GM21825 (cell line): ENCODE data around the gene TGM5.

Experiments used
- ATAC-seq: cut with Tn5 transposase; IDR thresholded peaks from one replicate; pipeline ENCODE4 v1.9.1; 2021; ENCODE audit warnings: mild to moderate bottlenecking, moderate library complexity; ENCODE audit not compliant: unreplicated experiment

Gene TGM5

GRCh38 chr15:43219929-43220928, 46.5 kb downstream of the TGM5 start:
- ATAC-seq, result no peak

GRCh38 chr15:43218908-43219706, 47.6 kb downstream of the TGM5 start:
- no peak for ATAC-seq

DNA sequence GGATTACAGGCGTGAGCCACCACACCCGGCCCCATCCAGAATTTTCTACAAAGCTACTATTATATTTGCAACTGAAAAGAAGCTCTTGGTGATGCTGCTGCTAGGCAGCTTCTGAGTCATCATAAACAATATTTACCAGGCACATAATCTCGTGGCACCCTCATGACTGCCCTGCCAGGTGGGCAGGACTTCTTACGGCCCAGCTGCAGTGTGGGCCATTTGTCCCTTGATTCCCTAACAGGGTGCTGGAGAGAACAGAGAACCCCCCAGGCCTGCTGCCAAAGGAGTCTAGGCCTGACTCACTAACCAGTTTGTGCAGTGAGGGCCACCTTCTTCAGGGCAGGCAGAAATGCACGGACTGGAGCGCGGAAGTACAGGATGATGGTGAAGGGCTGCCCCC, 50.8 kb downstream of the TGM5 start:
- ATAC-seq, result no peak

- ATAC-seq, result no peak
Measured at GRCh38 chr15:43214592-43215295, 52.0 kb downstream of the TGM5 start.

GRCh38 chr15:43214169-43214568, 52.6 kb downstream of the TGM5 start:
- ATAC-seq, result no peak

GRCh38 chr15:43213466-43213865, 53.3 kb downstream of the TGM5 start:
- no peak for ATAC-seq

DNA sequence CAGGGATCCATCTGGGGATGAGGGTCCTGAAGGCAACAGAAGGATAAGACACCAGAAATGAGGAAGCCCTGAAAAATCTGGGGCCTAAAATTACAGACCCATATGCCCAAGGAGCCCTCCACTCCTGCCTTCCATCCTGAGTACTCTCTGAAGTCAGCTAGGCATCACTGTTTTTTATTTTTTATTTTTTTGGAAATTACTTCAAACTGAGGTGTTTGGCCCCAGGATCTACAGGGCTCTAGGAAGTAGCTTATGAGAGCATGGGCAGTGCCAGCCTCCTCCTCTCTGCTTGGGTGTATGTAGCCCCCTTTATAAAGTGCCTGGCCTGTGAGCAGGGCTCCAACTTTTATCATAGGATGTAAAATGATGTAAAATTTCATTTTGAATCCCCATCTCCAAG, 53.8 kb downstream of the TGM5 start:
- no peak for ATAC-seq

GRCh38 chr15:43212299-43212698, 54.4 kb downstream of the TGM5 start:
- no peak for ATAC-seq

DNA sequence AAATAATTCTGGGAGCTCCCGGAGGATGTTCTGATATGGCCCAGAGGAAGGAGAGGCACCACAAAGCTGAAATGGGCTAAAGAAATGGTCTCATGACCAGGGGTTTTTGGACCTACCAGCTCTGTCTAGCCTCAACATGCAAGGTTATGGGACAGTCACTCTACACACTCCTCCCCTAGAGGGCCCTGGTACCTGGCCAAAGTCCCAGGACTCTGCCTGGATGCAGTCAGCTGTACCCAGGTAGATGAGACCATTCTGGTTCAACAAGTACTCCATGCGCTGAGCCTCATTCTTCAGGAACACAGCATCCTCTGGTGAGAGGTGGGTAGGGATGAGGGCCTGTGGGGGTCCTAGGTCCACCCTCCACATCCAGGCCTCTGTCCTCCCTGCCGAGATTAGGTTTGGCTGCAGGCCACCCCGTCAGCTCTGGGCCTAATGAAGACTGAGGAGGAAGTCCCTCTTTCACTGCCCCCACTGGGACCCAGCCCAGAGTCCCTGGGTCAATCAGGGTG, 55.4 kb downstream of the TGM5 start:
- no peak for ATAC-seq

- ATAC-seq, result no peak
Measured at GRCh38 chr15:43210807-43211206, 55.9 kb downstream of the TGM5 start.

GRCh38 chr15:43210172-43210745, 56.5 kb downstream of the TGM5 start:
- ATAC-seq, result no peak

DNA sequence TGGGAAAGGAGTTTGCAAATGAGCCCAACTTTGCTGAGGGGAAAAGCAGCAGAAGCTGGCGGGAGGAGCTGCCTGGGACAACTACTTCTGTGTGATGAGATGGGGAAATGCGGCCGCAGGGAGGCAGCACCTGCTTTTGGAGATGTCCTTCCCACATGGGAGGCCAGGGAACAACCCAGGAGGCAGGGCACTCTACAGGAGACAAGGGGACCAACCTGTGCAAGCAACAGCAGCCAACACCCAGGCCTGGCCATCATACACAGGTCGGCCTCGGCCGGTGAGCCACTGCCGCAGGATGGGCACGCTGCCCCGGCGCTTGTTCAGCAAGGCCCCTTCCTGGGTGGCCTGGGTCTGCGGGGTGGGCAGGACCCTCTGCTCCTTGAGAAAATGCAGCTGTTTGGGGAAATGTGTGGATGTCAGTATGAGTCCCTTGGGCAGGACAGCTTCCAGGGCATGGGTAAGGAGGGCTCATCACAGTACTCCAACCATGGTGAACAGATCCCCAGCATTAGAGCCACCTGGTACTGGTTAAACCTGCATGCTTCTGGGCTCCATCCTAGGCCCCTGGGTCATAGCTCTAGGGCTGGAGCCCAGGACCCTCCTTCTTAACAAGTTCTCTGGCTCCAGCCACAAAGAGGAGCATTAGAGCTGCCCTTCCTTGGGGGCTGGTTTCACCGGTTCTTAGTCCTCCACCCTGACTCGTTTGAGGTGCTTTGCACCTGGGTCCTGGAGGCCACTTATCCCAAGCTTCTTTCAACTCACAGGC, 57.5 kb downstream of the TGM5 start:
- ATAC-seq, result no peak

GRCh38 chr15:43208052-43209002, 58.4 kb downstream of the TGM5 start:
- ATAC-seq, result no peak

- no peak for ATAC-seq
Measured at GRCh38 chr15:43207024-43207423, 59.7 kb downstream of the TGM5 start.

DNA sequence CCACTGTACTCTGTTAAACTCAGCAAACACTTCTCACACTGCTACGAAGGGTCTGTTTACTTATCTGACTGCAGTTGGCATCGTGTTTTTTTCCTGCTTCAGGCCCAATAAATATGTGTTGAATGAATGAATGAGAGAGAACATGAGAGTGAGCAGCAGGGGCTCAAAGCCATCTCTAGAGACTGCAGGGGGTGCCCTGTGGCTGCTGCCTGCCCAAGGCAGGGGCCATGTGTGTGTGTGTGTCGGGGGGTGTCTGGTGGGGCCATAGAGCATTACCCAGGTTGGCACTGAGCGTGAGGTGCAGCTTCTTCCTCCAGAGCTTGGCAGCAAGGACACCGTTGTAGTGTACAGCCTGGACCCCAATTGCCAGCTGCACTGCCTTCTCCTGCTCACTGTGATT, 60.7 kb downstream of the TGM5 start:
- no peak for ATAC-seq

DNA sequence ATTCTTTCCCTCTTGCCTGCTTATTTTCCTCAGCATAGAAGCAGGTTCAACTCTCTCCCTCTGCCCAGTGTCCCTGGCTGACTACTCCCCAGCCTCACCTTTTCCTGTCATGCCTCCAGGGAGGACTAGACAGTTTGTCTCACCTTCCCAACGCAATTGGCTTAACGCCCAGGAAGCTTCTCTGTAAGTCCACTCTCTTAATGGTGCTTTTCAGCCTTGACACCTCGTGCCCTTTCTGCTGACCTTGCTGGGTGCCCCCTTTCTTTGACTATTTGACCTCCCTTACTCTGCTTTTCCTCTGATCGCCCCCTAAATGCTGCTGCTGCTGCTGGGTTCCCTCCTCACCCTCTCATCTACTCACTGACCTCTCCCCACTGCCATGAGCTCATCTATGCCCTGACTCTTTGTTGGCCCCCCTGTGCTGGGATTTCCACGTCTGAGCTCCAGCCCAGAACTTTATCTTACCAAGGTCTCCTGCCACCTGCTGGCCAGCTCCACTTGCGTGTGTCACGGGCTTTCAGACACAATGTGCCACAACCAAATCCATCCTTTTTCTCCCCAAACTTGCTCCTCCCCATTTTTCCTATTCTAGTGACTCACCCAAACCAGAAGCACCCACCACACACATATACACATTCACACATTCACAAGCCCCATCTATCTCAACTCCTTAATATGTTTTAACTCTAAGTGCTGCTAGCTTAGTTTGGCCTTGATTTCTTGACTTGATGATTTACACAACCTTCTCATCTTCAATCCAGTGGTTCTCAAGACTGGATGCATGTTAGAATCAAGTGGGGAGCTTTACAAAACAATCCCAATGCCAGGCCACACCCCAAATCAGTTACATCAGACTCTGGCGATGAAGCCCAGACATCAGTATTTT, 62.5 kb downstream of the TGM5 start:
- no peak for ATAC-seq

DNA sequence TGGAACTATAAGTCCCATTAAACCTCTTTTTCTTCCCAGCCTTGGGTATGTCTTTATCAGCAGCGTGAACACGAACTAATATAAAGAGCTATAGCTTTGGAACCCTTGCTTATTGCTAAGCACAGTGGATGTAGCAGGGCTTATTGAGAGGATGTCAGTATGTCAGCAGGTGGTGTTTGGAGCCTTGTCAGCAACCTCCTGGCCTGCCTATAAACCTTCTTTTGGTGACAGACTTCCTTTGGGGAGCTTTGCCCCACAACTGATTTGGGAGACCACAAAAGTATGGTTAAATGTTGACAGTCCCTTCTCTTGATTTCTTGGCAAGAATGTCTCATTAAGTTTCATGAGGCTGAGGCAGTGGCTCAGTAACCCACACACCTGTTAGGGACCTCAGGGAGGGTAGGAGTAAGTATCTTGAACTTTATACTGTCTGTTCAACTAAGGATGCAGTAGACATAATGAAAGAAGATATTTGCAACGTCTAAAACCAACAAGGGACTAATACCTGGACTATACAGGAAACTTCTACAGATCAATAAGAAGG, 66.7 kb downstream of the TGM5 start:
- ATAC-seq, result no peak

GRCh38 chr15:43198992-43199391, 67.7 kb downstream of the TGM5 start:
- no peak for ATAC-seq
